WTC11 (cell line): ENCODE data around the gene LIF. TPM values are rescaled to one million over a fixed set of nuclear protein-coding genes. Genes with fewer than 3 reads are reported as not detected.

Experiments used
- ATAC-seq: fragments of 200-7000 bp; cut with Tn5 transposase; 2 replicates; pipeline ENCODE4 v1.10.0; 2021; ENCODE audit warnings: mild to moderate bottlenecking, moderate library complexity
- CTCF ChIA-PET: fragments of 300-600 bp; sonication (Branson Sonifier 250); formaldehyde crosslinking; loops from one replicate; lab custom pipeline; 2021; ENCODE audit warnings: antibody characterized with exemption; lab: Charles Lee
- POLR2A ChIA-PET: fragments of 350-600 bp; sonication (Branson Sonifier 250); formaldehyde crosslinking; loops from one replicate; lab custom pipeline; 2021; ENCODE audit warnings: antibody characterized with exemption; lab: Charles Lee
- DNase-seq: peaks from one replicate; pipeline ENCODE4 v3.0.0; 2021; ENCODE audit warnings: low spot score
- H3K27ac Mint-ChIP-seq: 2 replicates; pipeline ENCODE4 v1.8.0; 2021; ENCODE audit warnings: mixed read lengths
- H3K27me3 Mint-ChIP-seq: 2 replicates; pipeline ENCODE4 v1.8.0; 2021; ENCODE audit warnings: low read depth, mild to moderate bottlenecking, moderate library complexity, mixed read lengths
- H3K36me3 Mint-ChIP-seq: 2 replicates; pipeline ENCODE4 v1.8.0; 2021; ENCODE audit warnings: mixed read lengths
- H3K4me1 Mint-ChIP-seq: 2 replicates; pipeline ENCODE4 v1.8.0; 2022; ENCODE audit warnings: mixed read lengths
- H3K4me3 Mint-ChIP-seq: 2 replicates; pipeline ENCODE4 v1.8.0; 2021; ENCODE audit warnings: mild to moderate bottlenecking, moderate library complexity, mixed read lengths
- H3K9me3 Mint-ChIP-seq: 2 replicates; pipeline ENCODE4 v1.8.0; 2021; ENCODE audit warnings: mixed read lengths
- ATF3 ChIP-seq: sonication (generic); formaldehyde crosslinking; conservative IDR thresholded peaks from 2 replicates; pipeline ENCODE4 v1.8.1; 2022; ENCODE audit warnings: mild to moderate bottlenecking, missing genetic modification reagents
- ATF6 ChIP-seq: sonication (generic); formaldehyde crosslinking; IDR thresholded peaks from 2 replicates; pipeline ENCODE4 v1.8.1; 2023; ENCODE audit warnings: mild to moderate bottlenecking, missing genetic modification reagents
- ESRRA ChIP-seq: sonication (generic); formaldehyde crosslinking; IDR thresholded peaks from 2 replicates; pipeline ENCODE4 v1.8.1; 2022; ENCODE audit warnings: mild to moderate bottlenecking, missing genetic modification reagents, borderline replicate concordance
- GTF2I ChIP-seq: fragments of 250-450 bp; sonication (Bioruptor Pico); conservative IDR thresholded peaks from 2 replicates; pipeline ENCODE4 v1.4.0; 2021; ENCODE audit warnings: mild to moderate bottlenecking
- HMGA2 ChIP-seq: fragments of 250-450 bp; sonication (Bioruptor Pico); IDR thresholded peaks from 2 replicates; pipeline ENCODE4 v1.4.0; 2021; ENCODE audit warnings: mild to moderate bottlenecking, moderate library complexity
- JAZF1 ChIP-seq: fragments of 250-450 bp; sonication (Bioruptor Pico); IDR thresholded peaks from 2 replicates; pipeline ENCODE4 v1.9.0; 2021; ENCODE audit warnings: moderate library complexity, mild to moderate bottlenecking, inconsistent platforms
- MYBL2 ChIP-seq: sonication (generic); formaldehyde crosslinking; IDR thresholded peaks from 2 replicates; pipeline ENCODE4 v1.8.1; 2023; ENCODE audit warnings: mild to moderate bottlenecking, moderate library complexity, missing genetic modification reagents
- NR2C2 ChIP-seq: sonication (generic); formaldehyde crosslinking; IDR thresholded peaks from 2 replicates; pipeline ENCODE4 v1.8.0; 2022; ENCODE audit warnings: mild to moderate bottlenecking, missing genetic modification reagents
- PRRX2 ChIP-seq: fragments of 250-450 bp; sonication (Bioruptor Pico); IDR thresholded peaks from 2 replicates; pipeline ENCODE4 v1.8.0; 2021; ENCODE audit warnings: mild to moderate bottlenecking
- SMAD4 ChIP-seq: sonication (generic); formaldehyde crosslinking; IDR thresholded peaks from 2 replicates; pipeline ENCODE4 v1.8.0; 2022; ENCODE audit warnings: mild to moderate bottlenecking, missing genetic modification reagents
- TCF7 ChIP-seq: sonication (generic); formaldehyde crosslinking; IDR thresholded peaks from 2 replicates; pipeline ENCODE4 v1.8.0; 2022; ENCODE audit warnings: mild to moderate bottlenecking, low read depth, missing genetic modification reagents, moderate library complexity
- USF1 ChIP-seq: sonication (generic); formaldehyde crosslinking; IDR thresholded peaks from 2 replicates; pipeline ENCODE4 v1.8.0; 2022; ENCODE audit warnings: mild to moderate bottlenecking, missing genetic modification reagents
- USF2 ChIP-seq: sonication (generic); formaldehyde crosslinking; IDR thresholded peaks from 2 replicates; pipeline ENCODE4 v1.8.1; 2023; ENCODE audit warnings: mild to moderate bottlenecking, missing genetic modification reagents, moderate library complexity
- ZBTB21 ChIP-seq: sonication (generic); formaldehyde crosslinking; IDR thresholded peaks from 2 replicates; pipeline ENCODE4 v1.8.1; 2023; ENCODE audit warnings: mild to moderate bottlenecking, missing genetic modification reagents, borderline replicate concordance
- ZMAT4 ChIP-seq: fragments of 250-450 bp; sonication (Bioruptor Pico); IDR thresholded peaks from 2 replicates; pipeline ENCODE4 v1.9.0; 2021; ENCODE audit warnings: mild to moderate bottlenecking
- total RNA-seq: library from RNA; stranded (reverse); gene quantifications from 3 replicates; pipeline ENCODE4 v1.2.3, GENCODE V29; 2021
- TF ChIP-seq, protein P1 (sequence below): sonication (generic); formaldehyde crosslinking; IDR thresholded peaks from 2 replicates; pipeline ENCODE4 v1.8.1; 2023; ENCODE audit warnings: mild to moderate bottlenecking, moderate library complexity, missing genetic modification reagents
- TF ChIP-seq, protein P2 (sequence below): fragments of 250-450 bp; sonication (Bioruptor Pico); IDR thresholded peaks from 2 replicates; pipeline ENCODE4 v2.1.2; 2022; ENCODE audit warnings: mild to moderate bottlenecking, moderate library complexity
- TF ChIP-seq, protein P3 (sequence below): sonication (generic); formaldehyde crosslinking; IDR thresholded peaks from 2 replicates; pipeline ENCODE4 v1.8.1; 2022; ENCODE audit warnings: mild to moderate bottlenecking, missing genetic modification reagents, moderate library complexity, borderline replicate concordance

Gene LIF
- total RNA-seq, 1 experiment from 2014 or later, result 7.2 TPM

DNA sequence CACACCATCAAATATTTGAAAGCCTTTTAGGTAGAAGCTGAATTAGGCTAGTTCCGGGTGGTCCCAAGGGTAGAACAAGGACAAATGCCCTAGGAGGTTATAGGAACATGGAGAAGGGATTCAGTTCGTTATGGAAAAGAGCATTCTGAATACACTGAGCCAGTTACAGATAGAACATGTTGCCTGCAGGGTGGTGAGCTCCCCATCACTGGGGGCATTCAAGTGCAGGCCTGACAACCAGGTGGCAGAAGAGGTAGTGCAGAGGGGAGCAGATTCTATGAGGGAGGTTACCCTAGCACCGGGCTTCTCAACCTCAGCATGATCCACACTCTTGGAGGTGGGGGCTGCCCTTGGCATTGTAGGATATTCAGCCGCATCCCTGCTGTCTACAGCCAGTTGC lies 24.2 kb downstream of the LIF start:
- POLR2A ChIA-PET, result no interaction called here
- H3K36me3 Mint-ChIP-seq, result no peaks in the 10 kb centered on the region
- no peak for DNase-seq
- no peak overlapping the region for H3K4me3 Mint-ChIP-seq
- H3K4me1 Mint-ChIP-seq, result peaks cover 4% of the 10 kb centered on the region; the same call in 1 of the 2 replicates
- H3K9me3 Mint-ChIP-seq, result no peaks in the 10 kb centered on the region
- TF ChIP-seq HMGA2 (CRISPR knock-in tag), result no peak
- TF ChIP-seq, protein P1, sequence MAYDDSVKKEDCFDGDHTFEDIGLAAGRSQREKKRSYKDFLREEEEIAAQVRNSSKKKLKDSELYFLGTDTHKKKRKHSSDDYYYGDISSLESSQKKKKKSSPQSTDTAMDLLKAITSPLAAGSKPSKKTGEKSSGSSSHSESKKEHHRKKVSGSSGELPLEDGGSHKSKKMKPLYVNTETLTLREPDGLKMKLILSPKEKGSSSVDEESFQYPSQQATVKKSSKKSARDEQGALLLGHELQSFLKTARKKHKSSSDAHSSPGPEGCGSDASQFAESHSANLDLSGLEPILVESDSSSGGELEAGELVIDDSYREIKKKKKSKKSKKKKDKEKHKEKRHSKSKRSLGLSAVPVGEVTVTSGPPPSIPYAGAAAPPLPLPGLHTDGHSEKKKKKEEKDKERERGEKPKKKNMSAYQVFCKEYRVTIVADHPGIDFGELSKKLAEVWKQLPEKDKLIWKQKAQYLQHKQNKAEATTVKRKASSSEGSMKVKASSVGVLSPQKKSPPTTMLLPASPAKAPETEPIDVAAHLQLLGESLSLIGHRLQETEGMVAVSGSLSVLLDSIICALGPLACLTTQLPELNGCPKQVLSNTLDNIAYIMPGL (CRISPR knock-in tag), result no peak
- TF ChIP-seq GTF2I, result 0 out of 2 replicates have a peak, but pooled peaks have one; percentile 36
- no peak for TF ChIP-seq TCF7 (CRISPR knock-in tag)
- TF ChIP-seq, all 79 proteins: peak for 1
- CTCF ChIA-PET, result no interaction called here
- peaks cover 3% of the 10 kb centered on the region; the same call in 1 of the 2 replicates for H3K27me3 Mint-ChIP-seq
- no peak overlapping the region for H3K27ac Mint-ChIP-seq
- no peak for ATAC-seq

GRCh38 chr22:30221121-30221992 lies 25.2 kb downstream of the LIF start:
- Mint-ChIP-seq H3K36me3 (no peaks in the 10 kb centered on the region), H3K27me3 (peaks cover 3% of the 10 kb centered on the region; the same call in 1 of the 2 replicates), H3K4me1 (peaks cover 4% of the 10 kb centered on the region; the same call in 1 of the 2 replicates), H3K4me3 (no peak overlapping the region)
- ATAC-seq, result no peak
- CTCF ChIA-PET, result no interaction called here
- DNase-seq, result no peak
- TF ChIP-seq NR2C2 (CRISPR knock-in tag) (no peak), ZMAT4 (no peak), TCF7 (CRISPR knock-in tag) (no peak), PRRX2 (CRISPR knock-in tag) (no peak), USF1 (CRISPR knock-in tag) (no peak), JAZF1 (CRISPR knock-in tag) (no peak), MYBL2 (CRISPR knock-in tag) (no peak), ATF3 (CRISPR knock-in tag) (no peak), ZBTB21 (CRISPR knock-in tag) (no peak), GTF2I (no peak), USF2 (no peak), SMAD4 (CRISPR knock-in tag) (no peak), ESRRA (CRISPR knock-in tag) (no peak), ATF6 (CRISPR knock-in tag) (no peak)
- TF ChIP-seq, protein P2, sequence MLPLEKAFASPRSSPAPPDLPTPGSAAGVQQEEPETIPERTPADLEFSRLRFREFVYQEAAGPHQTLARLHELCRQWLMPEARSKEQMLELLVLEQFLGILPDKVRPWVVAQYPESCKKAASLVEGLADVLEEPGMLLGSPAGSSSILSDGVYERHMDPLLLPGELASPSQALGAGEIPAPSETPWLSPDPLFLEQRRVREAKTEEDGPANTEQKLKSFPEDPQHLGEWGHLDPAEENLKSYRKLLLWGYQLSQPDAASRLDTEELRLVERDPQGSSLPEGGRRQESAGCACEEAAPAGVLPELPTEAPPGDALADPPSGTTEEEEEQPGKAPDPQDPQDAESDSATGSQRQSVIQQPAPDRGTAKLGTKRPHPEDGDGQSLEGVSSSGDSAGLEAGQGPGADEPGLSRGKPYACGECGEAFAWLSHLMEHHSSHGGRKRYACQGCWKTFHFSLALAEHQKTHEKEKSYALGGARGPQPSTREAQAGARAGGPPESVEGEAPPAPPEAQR (CRISPR knock-in tag), result no peak
- TF ChIP-seq, protein P3, sequence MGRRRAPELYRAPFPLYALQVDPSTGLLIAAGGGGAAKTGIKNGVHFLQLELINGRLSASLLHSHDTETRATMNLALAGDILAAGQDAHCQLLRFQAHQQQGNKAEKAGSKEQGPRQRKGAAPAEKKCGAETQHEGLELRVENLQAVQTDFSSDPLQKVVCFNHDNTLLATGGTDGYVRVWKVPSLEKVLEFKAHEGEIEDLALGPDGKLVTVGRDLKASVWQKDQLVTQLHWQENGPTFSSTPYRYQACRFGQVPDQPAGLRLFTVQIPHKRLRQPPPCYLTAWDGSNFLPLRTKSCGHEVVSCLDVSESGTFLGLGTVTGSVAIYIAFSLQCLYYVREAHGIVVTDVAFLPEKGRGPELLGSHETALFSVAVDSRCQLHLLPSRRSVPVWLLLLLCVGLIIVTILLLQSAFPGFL (CRISPR knock-in tag), result no peak
- TF ChIP-seq, all 79 proteins: peak for 0
- POLR2A ChIA-PET, result no interaction called here
- Mint-ChIP-seq H3K27ac (no peak overlapping the region), H3K9me3 (no peaks in the 10 kb centered on the region)
